C4-2B (cell line): ENCODE measurements around the gene DGKB.

Experiments
- H3K27ac ChIP-seq: fragments of 450-650 bp; 2 replicates; pipeline ENCODE4 v1.5.1; 2017
- ZFX ChIP-seq: fragments of 450-650 bp; IDR thresholded peaks from 2 replicates; pipeline ENCODE4 v1.6.1; 2017
- TF ChIP-seq, protein P1 (sequence below): fragments of 450-650 bp; conservative IDR thresholded peaks from 2 replicates; pipeline ENCODE4 v1.5.1; 2017; ENCODE audit warnings: mild to moderate bottlenecking

Gene DGKB

DNA sequence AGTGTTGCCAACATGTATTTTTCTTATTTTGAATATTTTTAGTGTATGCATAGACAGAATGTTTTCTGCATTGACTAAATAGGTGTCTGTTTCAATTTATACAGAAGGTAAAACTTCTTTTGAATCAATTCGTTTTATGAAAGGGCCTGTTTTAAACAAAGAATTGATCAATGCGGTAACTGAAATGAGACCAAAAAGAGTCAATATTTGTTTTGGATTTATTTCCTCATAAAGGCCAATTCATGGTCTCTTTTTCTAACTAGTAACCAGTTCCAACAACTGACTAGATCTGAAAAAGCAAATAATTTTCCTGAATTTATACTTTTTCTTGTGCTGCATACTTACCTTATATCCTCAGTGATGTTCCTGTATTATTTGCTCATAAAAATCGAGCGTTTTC, 320.5 kb downstream of the DGKB start:
- no peak for TF ChIP-seq ZFX
- TF ChIP-seq, protein P1, sequence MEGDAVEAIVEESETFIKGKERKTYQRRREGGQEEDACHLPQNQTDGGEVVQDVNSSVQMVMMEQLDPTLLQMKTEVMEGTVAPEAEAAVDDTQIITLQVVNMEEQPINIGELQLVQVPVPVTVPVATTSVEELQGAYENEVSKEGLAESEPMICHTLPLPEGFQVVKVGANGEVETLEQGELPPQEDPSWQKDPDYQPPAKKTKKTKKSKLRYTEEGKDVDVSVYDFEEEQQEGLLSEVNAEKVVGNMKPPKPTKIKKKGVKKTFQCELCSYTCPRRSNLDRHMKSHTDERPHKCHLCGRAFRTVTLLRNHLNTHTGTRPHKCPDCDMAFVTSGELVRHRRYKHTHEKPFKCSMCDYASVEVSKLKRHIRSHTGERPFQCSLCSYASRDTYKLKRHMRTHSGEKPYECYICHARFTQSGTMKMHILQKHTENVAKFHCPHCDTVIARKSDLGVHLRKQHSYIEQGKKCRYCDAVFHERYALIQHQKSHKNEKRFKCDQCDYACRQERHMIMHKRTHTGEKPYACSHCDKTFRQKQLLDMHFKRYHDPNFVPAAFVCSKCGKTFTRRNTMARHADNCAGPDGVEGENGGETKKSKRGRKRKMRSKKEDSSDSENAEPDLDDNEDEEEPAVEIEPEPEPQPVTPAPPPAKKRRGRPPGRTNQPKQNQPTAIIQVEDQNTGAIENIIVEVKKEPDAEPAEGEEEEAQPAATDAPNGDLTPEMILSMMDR, result no peak

DNA sequence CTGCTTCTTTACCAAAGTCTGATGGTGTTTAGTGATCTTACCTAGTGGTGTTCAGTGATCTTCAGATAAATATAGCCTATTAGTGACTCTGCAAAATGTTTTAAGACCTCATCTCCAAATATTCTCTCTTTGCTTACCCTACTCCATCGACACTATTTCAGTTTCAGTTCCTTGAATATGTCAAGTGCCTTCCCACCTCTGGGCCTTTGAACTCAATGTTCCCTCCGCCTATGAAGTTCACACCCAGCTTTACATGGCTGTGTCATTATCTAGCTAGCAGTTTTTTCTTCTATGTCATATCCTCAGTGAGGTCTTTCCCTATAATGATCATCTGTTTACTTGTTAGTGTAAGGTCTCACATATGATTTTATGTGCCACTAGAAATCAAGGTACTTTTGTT, 322.6 kb downstream of the DGKB start:
- TF ChIP-seq, protein P1, result no peak
- TF ChIP-seq ZFX, result no peak
- no peak overlapping the region for H3K27ac ChIP-seq

More for the DNA sequence above, 320.5 kb downstream of the DGKB start:
- H3K27ac ChIP-seq, result no peak overlapping the region

DNA sequence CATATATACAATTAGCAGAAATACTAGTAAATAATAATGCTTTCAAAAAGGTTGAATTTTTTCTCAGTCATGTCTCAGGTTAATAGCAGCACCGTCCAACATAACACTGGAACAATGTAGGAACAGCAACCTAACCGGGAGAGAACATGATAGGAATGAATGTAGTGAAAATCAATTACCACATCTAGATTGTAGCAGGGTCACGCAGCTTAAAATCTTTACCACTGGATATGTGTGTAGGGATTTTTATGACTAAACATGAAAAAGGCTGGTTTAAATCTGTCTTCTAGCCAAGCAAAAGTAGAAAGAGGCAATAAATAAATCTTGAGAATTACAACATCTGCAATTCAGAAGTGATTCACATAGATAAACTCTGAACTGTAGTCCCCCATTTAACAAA, 326.0 kb downstream of the DGKB start:
- TF ChIP-seq ZFX, result no peak
- TF ChIP-seq, protein P1, result no peak
- no peak overlapping the region for H3K27ac ChIP-seq

DNA sequence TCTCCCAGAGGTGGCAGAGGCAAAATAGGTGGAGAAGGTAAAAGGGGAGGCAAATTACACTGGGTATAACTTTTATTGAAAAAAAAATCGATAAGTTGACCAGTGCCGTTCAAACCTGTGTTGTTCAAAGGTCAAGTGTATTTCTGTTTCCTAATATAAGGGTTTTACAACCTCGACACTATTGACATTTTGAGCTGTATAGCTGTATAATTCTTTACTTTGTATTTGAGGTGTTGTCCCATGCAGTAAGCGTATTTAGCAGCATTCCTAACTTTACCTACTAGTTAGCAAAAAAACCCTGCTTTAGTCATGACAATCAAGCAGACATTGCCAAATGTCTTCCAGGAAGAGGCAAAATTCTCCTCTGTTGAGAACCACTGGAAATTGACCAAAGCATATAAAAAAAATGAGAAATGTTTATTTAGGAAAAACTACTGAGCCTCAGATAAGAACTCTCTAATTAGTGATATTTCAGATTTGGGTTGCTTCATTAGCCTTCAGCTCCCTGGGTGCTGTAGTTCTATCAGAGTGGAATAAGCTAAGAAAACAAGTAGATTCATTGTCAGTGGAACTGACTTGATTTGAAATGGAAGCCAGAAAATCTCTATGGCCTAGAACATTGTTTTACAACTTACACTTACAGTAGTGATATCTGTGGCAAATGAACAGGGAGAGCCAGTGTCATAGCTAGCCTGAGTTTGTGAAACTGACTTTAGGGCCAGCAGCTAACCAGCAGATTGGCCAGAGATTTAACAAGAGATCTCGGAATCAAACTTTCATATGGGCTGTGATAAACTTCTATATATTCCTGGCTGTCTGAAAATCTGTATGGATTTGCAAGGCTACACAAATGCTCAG, 331.6 kb downstream of the DGKB start:
- TF ChIP-seq, protein P1, result no peak
- TF ChIP-seq ZFX, result no peak
- H3K27ac ChIP-seq, result no peak overlapping the region

GRCh38 chr7:14552060-14552459, 350.5 kb downstream of the DGKB start:
- no peak overlapping the region for H3K27ac ChIP-seq
- TF ChIP-seq ZFX, result no peak
- TF ChIP-seq, protein P1, result no peak

GRCh38 chr7:14551310-14551709, 351.2 kb downstream of the DGKB start:
- H3K27ac ChIP-seq, result no peak overlapping the region
- TF ChIP-seq, protein P1, result no peak
- TF ChIP-seq ZFX, result no peak

- TF ChIP-seq, protein P1, result no peak
- TF ChIP-seq ZFX, result no peak
- H3K27ac ChIP-seq, result no peak overlapping the region
Observed at GRCh38 chr7:14542624-14543023, 359.9 kb downstream of the DGKB start.
